GM23338 (cell line): ENCODE results near the gene ANKH. TPM values are rescaled to one million over a fixed set of nuclear protein-coding genes. Genes with fewer than 3 reads are reported as not detected.

Experiments used
- ATAC-seq: fragments of 200-7000 bp; cut with Tn5 transposase; 3 replicates; pipeline ENCODE4 v1.9.1; 2020
- DNase-seq: peaks from one replicate; pipeline ENCODE4 v3.0.0-alpha.2; 2015; ENCODE audit warnings: low spot score
- H2AFZ ChIP-seq: fragments of 200-600 bp; sonication (generic); 2 replicates; pipeline ENCODE4 v1.8.0; 2016; ENCODE audit warnings: antibody characterized with exemption, mild to moderate bottlenecking, moderate library complexity
- H3F3A ChIP-seq: fragments of 200-600 bp; sonication (generic); replicated peaks from 2 replicates; pipeline ENCODE4 v1.8.0; 2017; ENCODE audit warnings: antibody characterized with exemption, mixed run types, low read depth
- H3K27ac ChIP-seq: fragments of 200-600 bp; sonication (generic); 2 replicates; pipeline ENCODE4 v1.6.1; 2016; ENCODE audit warnings: low read depth
- H3K27me3 ChIP-seq: fragments of 200-600 bp; sonication (generic); 2 replicates; pipeline ENCODE4 v1.8.0; 2016; ENCODE audit warnings: mild to moderate bottlenecking, mixed run types, moderate library complexity; ENCODE audit not compliant: insufficient read depth
- H3K36me3 ChIP-seq: fragments of 200-600 bp; sonication (generic); 2 replicates; pipeline ENCODE4 v1.8.0; 2016; ENCODE audit warnings: mild to moderate bottlenecking; ENCODE audit not compliant: insufficient read depth
- H3K4me1 ChIP-seq: fragments of 200-600 bp; sonication (generic); 2 replicates; pipeline ENCODE4 v1.8.0; 2016; ENCODE audit warnings: mild to moderate bottlenecking, moderate library complexity; ENCODE audit not compliant: insufficient read depth
- H3K4me2 ChIP-seq: fragments of 200-600 bp; sonication (generic); 2 replicates; pipeline ENCODE4 v1.7.1; 2017; ENCODE audit warnings: mixed run types
- H3K4me3 ChIP-seq: fragments of 200-600 bp; sonication (generic); 2 replicates; pipeline ENCODE4 v1.6.1; 2016; ENCODE audit warnings: mixed run types
- H3K79me2 ChIP-seq: fragments of 200-600 bp; sonication (generic); replicated peaks from 2 replicates; pipeline ENCODE4 v1.8.0; 2017; ENCODE audit warnings: mild to moderate bottlenecking; ENCODE audit not compliant: insufficient read depth
- H3K9me2 ChIP-seq: fragments of 200-600 bp; sonication (generic); 2 replicates; pipeline ENCODE4 v1.8.0; 2017; ENCODE audit not compliant: insufficient read depth
- H4K20me1 ChIP-seq: fragments of 200-600 bp; sonication (generic); replicated peaks from 2 replicates; pipeline ENCODE4 v1.8.0; 2017; ENCODE audit warnings: mild to moderate bottlenecking; ENCODE audit not compliant: insufficient read depth
- H3K27ac Mint-ChIP-seq: 2 replicates; pipeline ENCODE4 v1.8.0; 2020; ENCODE audit warnings: inconsistent platforms, mild to moderate bottlenecking, moderate library complexity, mixed read lengths
- H3K27me3 Mint-ChIP-seq: 3 replicates; pipeline ENCODE4 v1.8.0; 2022; ENCODE audit warnings: low read depth, mild to moderate bottlenecking, moderate library complexity, mixed read lengths, inconsistent platforms; ENCODE audit not compliant: insufficient read depth, poor library complexity
- H3K36me3 Mint-ChIP-seq: 3 replicates; pipeline ENCODE4 v1.8.0; 2021; ENCODE audit warnings: low read depth, mild to moderate bottlenecking, inconsistent platforms, moderate library complexity, mixed read lengths
- H3K4me1 Mint-ChIP-seq: 3 replicates; pipeline ENCODE4 v1.8.0; 2020; ENCODE audit warnings: mild to moderate bottlenecking, inconsistent platforms, mixed read lengths
- H3K4me3 Mint-ChIP-seq: 3 replicates; pipeline ENCODE4 v1.8.0; 2021; ENCODE audit warnings: moderate library complexity, mild to moderate bottlenecking, inconsistent platforms, mixed read lengths
- H3K9me3 Mint-ChIP-seq: 3 replicates; pipeline ENCODE4 v1.8.0; 2020; ENCODE audit warnings: moderate library complexity, mild to moderate bottlenecking, inconsistent platforms, mixed read lengths
- CREB1 ChIP-seq: fragments of 250-450 bp; sonication (Bioruptor Pico); IDR thresholded peaks from 2 replicates; pipeline ENCODE4 v1.5.0; 2020; ENCODE audit warnings: low read depth, mild to moderate bottlenecking, moderate library complexity
- CTCF ChIP-seq, 2 experiments: fragments of 200-600 bp in 1 of 2; sonication (generic) in 1 of 2; conservative IDR thresholded peaks; 2 replicates each; pipeline versions ENCODE4 v1.5.1 to v1.6.1; 2016 to 2017; ENCODE audit warnings: antibody characterized with exemption in 2 of 2, low read depth in 2 of 2, mild to moderate bottlenecking in 2 of 2, moderate library complexity in 1 of 2
- ETS1 ChIP-seq: IDR thresholded peaks from 2 replicates; pipeline ENCODE4 v1.6.1; 2016; ENCODE audit warnings: antibody characterized with exemption
- EZH2 ChIP-seq: fragments of 200-600 bp; sonication (generic); IDR thresholded peaks from one replicate; pipeline ENCODE4 v1.8.0; 2017; ENCODE audit warnings: antibody characterized with exemption, mild to moderate bottlenecking, low read depth; ENCODE audit not compliant: unreplicated experiment
- EZH2phosphoT487 ChIP-seq: fragments of 200-600 bp; sonication (generic); IDR thresholded peaks from one replicate; pipeline ENCODE4 v1.8.1; 2018; ENCODE audit warnings: antibody characterized with exemption; ENCODE audit not compliant: unreplicated experiment
- JUNB ChIP-seq: IDR thresholded peaks from one replicate; pipeline ENCODE4 v1.6.1; 2016; ENCODE audit warnings: antibody characterized with exemption; ENCODE audit not compliant: unreplicated experiment
- NANOG ChIP-seq: IDR thresholded peaks from 2 replicates; pipeline ENCODE4 v1.6.1; 2016; ENCODE audit warnings: antibody characterized with exemption, borderline replicate concordance
- POLR2AphosphoS5 ChIP-seq: IDR thresholded peaks from 2 replicates; pipeline ENCODE4 v1.6.1; 2016; ENCODE audit warnings: antibody characterized with exemption, low read depth
- REST ChIP-seq: IDR thresholded peaks from one replicate; pipeline ENCODE4 v1.6.1; 2018; ENCODE audit warnings: antibody characterized with exemption; ENCODE audit not compliant: unreplicated experiment
- STAT1 ChIP-seq: IDR thresholded peaks from one replicate; pipeline ENCODE4 v1.6.1; 2016; ENCODE audit warnings: antibody characterized with exemption; ENCODE audit not compliant: unreplicated experiment
- ZNF114 ChIP-seq: fragments of 250-450 bp; sonication (Bioruptor Pico); IDR thresholded peaks from 2 replicates; pipeline ENCODE4 v1.5.0; 2020; ENCODE audit warnings: mild to moderate bottlenecking, moderate library complexity
- ZNF331 ChIP-seq: fragments of 250-450 bp; sonication (Bioruptor Pico); IDR thresholded peaks from 2 replicates; pipeline ENCODE4 v1.5.0; 2020; ENCODE audit warnings: low read depth, mild to moderate bottlenecking, moderate library complexity
- ZNF462 ChIP-seq: fragments of 250-450 bp; sonication (Bioruptor Pico); IDR thresholded peaks from 2 replicates; pipeline ENCODE4 v1.5.0; 2020; ENCODE audit warnings: mild to moderate bottlenecking, moderate library complexity
- polyA plus RNA-seq: library from polyadenylated mRNA; unstranded; fragments of >200 nt; fragmentation: Nextera tagmentation; extraction: Ambion mirVana; gene quantifications from 2 replicates; pipeline ENCODE4 v1.2.1, GENCODE V29; 2016
- total RNA-seq: library from RNA; depleted of rRNA; stranded (reverse); fragments of >200 nt; shearing (Covaris generic); gene quantifications from 2 replicates; pipeline ENCODE4 v1.2.3, GENCODE V29; 2014

Gene ANKH
- total and polyA plus RNA-seq, 2 experiments from 2014 or later, result 5.0 to 6.1 TPM

GRCh38 chr5:14656898-14657297 is 214.7 kb downstream of the ANKH start:
- Mint-ChIP-seq H3K27ac (no peak overlapping the region), H3K36me3 (no peaks in the 10 kb centered on the region), H3K9me3 (no peaks in the 10 kb centered on the region), H3K4me3 (no peak overlapping the region), H3K27me3 (no peaks in the 10 kb centered on the region), H3K4me1 (peaks cover 3% of the 10 kb centered on the region; the same call in 1 of the 3 replicates)
- H3K4me2 ChIP-seq, result no peak overlapping the region
- no peak overlapping the region for H2AFZ ChIP-seq
- ATAC-seq (no peak), DNase-seq (no peak)
- H3K4me1 ChIP-seq, result no peaks in the 10 kb centered on the region
- no peak overlapping the region for H3K27ac ChIP-seq
- H3K79me2 ChIP-seq, result no peaks in the 10 kb centered on the region
- no peak for TF ChIP-seq CREB1 (CRISPR knock-in tag)
- no peak for TF ChIP-seq REST
- no peak for TF ChIP-seq ZNF114
- no peak for TF ChIP-seq POLR2AphosphoS5
- TF ChIP-seq CTCF (conservative IDR thresholded peaks at IDR 0.05; ENCODE audit: low read depth in 2 of 2), result no peak
- no peak for TF ChIP-seq ZNF462 (CRISPR knock-in tag)
- TF ChIP-seq EZH2phosphoT487, result no peak
- TF ChIP-seq STAT1, result no peak
- TF ChIP-seq JUNB, result no peak
- no peak for TF ChIP-seq ETS1
- no peak for TF ChIP-seq ZNF331 (CRISPR knock-in tag)
- TF ChIP-seq NANOG, result no peak
- no peak for TF ChIP-seq EZH2
- H4K20me1 ChIP-seq, result no peaks in the 10 kb centered on the region
- no peak overlapping the region for H3K4me3 ChIP-seq
- H3K36me3 ChIP-seq, result no peaks in the 10 kb centered on the region
- H3K27me3 ChIP-seq, result no peaks in the 10 kb centered on the region
- no peaks in the 10 kb centered on the region for H3F3A ChIP-seq
- peaks cover 4% of the 10 kb centered on the region for H3K9me2 ChIP-seq
